Coronary artery (tissue), 2 donors: ENCODE measurements around the gene PICALM.
"Not testable (repeated sequence)": the region's sequence is repeated elsewhere in the genome, so short reads cannot be mapped to it uniquely, and the experiment has no call there.

Source experiments
- DNase-seq: peaks from one replicate; pipeline ENCODE4 v3.0.0-alpha.2; 2017; ENCODE audit warnings: low spot score
- H3K27ac ChIP-seq, 2 donors: fragments of 200-600 bp; sonication (generic); one replicate each; pipeline ENCODE4 v1.5.1; 2016 to 2019
- H3K4me3 ChIP-seq: fragments of 200-600 bp; sonication (generic); 2 replicates; pipeline ENCODE4 v1.5.1; 2016; ENCODE audit warnings: mild to moderate bottlenecking, moderate library complexity
- TF ChIP-seq, protein P1 (sequence below): fragments of 200-600 bp; sonication (generic); IDR thresholded peaks from one replicate; pipeline ENCODE4 v1.5.1; 2019; ENCODE audit warnings: antibody characterized with exemption

Gene PICALM

DNA sequence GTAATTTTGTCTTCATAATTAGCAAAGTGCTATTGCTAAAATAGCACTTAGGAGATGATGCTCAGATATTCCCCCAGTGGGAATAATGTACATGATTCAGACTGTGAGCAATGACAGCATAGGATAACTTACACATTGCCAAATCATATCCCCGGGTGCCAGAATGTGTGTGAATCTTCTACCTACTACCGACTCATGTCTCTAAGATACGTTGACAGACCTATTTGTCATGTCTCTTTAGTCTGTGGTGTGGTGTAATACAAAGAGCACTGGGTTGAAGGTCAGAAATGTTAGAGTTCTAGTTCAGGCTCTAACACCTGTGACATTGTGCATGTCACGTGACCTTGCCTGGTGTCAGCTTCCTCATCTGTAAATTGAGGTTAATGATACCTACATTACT, 31.0 kb upstream of the PICALM start:
- H3K4me3 ChIP-seq: no peak overlapping the region
- TF ChIP-seq, protein P1, sequence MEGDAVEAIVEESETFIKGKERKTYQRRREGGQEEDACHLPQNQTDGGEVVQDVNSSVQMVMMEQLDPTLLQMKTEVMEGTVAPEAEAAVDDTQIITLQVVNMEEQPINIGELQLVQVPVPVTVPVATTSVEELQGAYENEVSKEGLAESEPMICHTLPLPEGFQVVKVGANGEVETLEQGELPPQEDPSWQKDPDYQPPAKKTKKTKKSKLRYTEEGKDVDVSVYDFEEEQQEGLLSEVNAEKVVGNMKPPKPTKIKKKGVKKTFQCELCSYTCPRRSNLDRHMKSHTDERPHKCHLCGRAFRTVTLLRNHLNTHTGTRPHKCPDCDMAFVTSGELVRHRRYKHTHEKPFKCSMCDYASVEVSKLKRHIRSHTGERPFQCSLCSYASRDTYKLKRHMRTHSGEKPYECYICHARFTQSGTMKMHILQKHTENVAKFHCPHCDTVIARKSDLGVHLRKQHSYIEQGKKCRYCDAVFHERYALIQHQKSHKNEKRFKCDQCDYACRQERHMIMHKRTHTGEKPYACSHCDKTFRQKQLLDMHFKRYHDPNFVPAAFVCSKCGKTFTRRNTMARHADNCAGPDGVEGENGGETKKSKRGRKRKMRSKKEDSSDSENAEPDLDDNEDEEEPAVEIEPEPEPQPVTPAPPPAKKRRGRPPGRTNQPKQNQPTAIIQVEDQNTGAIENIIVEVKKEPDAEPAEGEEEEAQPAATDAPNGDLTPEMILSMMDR: no peak
- no peak for DNase-seq
- H3K27ac ChIP-seq: no peak overlapping the region

DNA sequence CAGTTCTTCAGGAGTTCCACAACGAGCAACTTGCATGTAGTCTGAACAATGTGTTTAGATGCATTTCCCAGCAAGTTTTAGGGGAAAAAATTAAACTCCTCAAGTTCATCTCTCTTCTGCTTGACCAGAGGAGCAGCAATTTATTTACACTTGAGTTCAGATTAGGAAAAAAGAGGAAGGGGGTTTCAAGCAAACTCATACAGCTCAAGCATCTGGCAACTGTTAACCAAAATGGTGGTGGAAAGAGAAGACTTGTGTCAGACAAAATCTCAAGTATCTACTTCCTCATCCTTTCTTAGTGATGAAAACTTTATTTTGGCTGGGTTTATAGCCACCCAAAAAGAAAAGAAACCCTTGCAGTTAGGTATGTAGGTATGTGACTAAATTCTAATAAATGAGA, 29.1 kb upstream of the PICALM start:
- Histone ChIP-seq H3K27ac (no peak overlapping the region), H3K4me3 (no peak overlapping the region)
- TF ChIP-seq, protein P1: no peak

DNA sequence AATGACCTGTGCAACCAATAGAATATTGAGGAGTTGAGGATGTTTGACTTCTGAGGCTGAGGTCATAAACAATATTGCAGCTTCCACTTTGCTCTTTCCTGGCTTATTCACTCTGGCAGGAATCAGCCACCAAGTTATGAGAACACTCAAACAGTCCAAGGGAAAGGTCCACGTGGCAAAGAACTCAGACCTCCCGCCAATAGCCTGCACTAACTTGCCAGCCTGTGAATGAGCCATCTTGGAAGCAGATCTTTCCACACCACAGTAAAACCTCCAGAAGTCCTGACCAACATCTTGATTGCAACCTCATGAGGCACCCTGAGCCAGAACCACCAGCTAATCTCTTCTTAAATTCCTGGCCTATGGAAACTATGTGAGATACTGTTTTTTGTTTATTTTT, 22.7 kb upstream of the PICALM start:
- H3K27ac ChIP-seq: peak overlapping the region; percentile 48 to 70
- peak; percentile 84 for DNase-seq
- TF ChIP-seq, protein P1: no peak
- no peak overlapping the region for H3K4me3 ChIP-seq

More for the DNA sequence above, 29.1 kb upstream of the PICALM start:
- no peak for DNase-seq

DNA sequence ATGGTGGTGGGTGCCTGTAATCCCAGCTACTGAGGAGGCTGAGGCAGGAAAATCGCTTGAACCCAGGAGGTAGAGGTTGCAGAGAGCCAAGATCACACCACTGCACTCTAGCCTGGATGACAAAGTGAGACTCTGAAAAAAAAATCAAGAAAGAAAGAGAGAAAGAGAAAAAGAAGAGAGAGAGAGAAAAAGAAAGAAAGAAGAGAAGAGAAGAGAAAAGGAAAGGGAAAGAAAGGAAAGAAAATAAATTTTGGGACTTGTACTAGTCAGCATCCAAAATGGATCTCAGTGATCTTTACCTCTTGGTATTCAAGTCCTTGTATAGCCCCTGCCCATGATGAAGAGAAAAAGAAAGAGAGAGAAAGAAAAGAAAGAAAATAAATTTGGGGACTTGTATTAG, 22.2 kb upstream of the PICALM start:
- Histone ChIP-seq H3K27ac (peak overlapping the region; percentile 48 to 70), H3K4me3 (no peak overlapping the region)
- TF ChIP-seq, protein P1: no peak
- no peak for DNase-seq

DNA sequence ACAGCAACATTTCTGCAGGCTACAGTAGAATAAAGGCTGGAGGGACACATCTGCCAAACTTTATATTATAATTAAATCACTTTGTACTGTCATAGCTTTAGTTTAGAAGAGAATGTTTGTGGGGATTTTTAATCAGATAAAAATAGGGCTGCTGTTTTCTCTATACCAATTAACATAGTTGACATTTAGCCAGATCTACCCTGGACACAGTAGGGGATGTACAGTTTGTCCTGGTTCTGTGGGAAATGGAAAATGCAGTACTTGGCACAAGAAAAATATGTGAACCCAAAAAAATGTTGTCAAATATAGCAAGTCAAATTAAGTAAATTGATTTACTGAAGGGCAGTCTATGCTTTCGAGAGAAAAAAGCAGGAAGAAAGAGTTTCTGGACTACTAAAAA, 20.8 kb upstream of the PICALM start:
- Histone ChIP-seq H3K27ac (no peak overlapping the region), H3K4me3 (no peak overlapping the region)
- DNase-seq: no peak
- TF ChIP-seq, protein P1: no peak

DNA sequence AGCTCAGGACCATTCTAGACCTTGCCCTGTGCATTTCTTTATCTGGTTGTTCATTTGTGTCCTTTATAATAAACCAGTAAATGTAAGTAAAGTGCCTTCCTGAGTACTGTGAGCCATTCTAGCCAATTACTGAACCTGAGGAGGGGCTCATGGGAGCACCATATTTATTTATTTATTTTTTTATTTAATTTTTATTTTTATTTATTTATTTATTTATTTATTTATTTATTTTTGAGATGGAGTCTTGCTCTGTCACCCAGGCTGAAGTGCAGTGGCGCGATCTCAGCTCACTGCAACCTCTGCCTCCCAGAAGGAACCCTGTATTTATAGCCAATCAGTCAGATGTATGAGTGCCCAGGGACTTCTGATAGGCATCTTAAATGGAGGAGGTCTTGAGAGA, 18.8 kb upstream of the PICALM start:
- H3K27ac ChIP-seq, DNase-seq, H3K4me3 ChIP-seq: not testable (repeated sequence)

DNA sequence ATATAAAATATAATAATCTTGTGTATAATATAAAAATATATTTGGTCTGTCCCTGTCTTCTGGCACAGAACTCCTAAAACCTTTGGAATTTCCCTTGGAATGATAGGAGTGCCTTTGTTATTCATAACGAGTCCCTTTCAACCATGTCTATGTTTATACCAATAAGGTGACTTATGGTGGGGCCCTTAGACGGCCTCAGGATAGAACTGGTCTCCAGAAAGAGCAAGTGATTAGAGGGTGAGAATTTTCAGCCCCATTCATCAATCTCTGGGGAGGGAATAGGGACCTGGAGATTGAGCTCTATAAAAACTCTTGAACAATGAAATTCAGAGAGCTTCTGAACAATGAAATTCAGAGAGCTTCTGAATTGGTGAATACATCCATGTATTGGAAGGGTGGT, 18.4 kb upstream of the PICALM start:
- TF ChIP-seq, protein P1: no peak
- Histone ChIP-seq H3K4me3 (no peak overlapping the region), H3K27ac (no peak overlapping the region)
- DNase-seq: no peak

DNA sequence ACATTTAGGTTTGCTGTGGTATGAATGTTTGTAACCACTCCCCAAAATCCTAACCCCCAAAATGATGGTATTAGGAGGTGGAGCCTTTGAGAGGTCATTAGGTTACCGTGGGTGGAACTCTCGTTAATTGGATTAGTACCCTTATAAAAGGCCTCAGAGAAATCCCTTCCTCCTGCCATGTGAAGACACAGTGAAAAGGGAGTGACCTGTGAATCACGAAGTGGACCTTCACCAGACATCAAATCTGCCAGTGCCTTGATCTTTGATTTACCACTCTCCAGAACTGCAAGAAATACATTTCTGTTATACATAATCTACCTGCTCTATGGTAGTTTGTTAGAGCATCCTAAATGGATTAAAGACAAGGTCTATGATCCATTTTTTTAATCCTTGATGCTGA, 12.6 kb upstream of the PICALM start:
- no peak overlapping the region for H3K27ac ChIP-seq
- TF ChIP-seq, protein P1: no peak
- H3K4me3 ChIP-seq: no peak overlapping the region
- DNase-seq: no peak
